HepG2 (cell line): ENCODE measurements around the gene RSBN1L. TPM values are rescaled to one million over a fixed set of nuclear protein-coding genes. Genes with fewer than 3 reads are reported as not detected.
A peak's percentile ranks its signal among the peaks of the same experiment; 100 is the strongest.

ENCODE experiments used
- ELK4 ChIP-seq: sonication (generic); formaldehyde crosslinking; IDR thresholded peaks from 2 replicates; pipeline ENCODE4 v1.9.0; 2021; ENCODE audit warnings: missing genetic modification reagents, borderline replicate concordance
- ETV5 ChIP-seq: IDR thresholded peaks from 2 replicates; pipeline ENCODE4 v1.6.1; 2018; ENCODE audit warnings: missing biosample characterization, missing genetic modification reagents, inconsistent platforms, borderline replicate concordance
- HNF4A ChIP-seq: sonication (generic); formaldehyde crosslinking; IDR thresholded peaks from 2 replicates; pipeline ENCODE4 v1.4.0; 2020; ENCODE audit warnings: missing genetic modification reagents
- HNF4G ChIP-seq, 2 experiments: sonication (generic) in 1 of 2; formaldehyde crosslinking in 1 of 2; IDR thresholded peaks; 2 replicates each; pipeline versions ENCODE4 v1.4.0 to v1.6.1; 2011 to 2020; ENCODE audit warnings: borderline replicate concordance in 2 of 2, low read depth in 2 of 2, mild to moderate bottlenecking in 2 of 2, low read length in 1 of 2, missing genetic modification reagents in 1 of 2, moderate library complexity in 1 of 2
- JDP2 ChIP-seq: sonication (generic); formaldehyde crosslinking; IDR thresholded peaks from 2 replicates; pipeline ENCODE4 v1.8.1; 2022; ENCODE audit warnings: missing genetic modification reagents, borderline replicate concordance
- MXD4 ChIP-seq: IDR thresholded peaks from 2 replicates; pipeline ENCODE4 v1.6.1; 2016; ENCODE audit warnings: mild to moderate bottlenecking, missing biosample characterization, missing genetic modification reagents
- PRPF4 ChIP-seq: fragments of 200-400 bp; formaldehyde crosslinking; IDR thresholded peaks from 2 replicates; pipeline ENCODE4 v1.6.1; 2016; ENCODE audit warnings: low read length, low read depth; ENCODE audit not compliant: poor library complexity, severe bottlenecking
- RXRB ChIP-seq: IDR thresholded peaks from 2 replicates; pipeline ENCODE4 v1.6.1; 2016; ENCODE audit warnings: borderline replicate concordance, missing genetic modification reagents, missing compliant biosample characterization
- ZEB1 ChIP-seq: IDR thresholded peaks from 2 replicates; pipeline ENCODE4 v1.6.1; 2012; ENCODE audit warnings: mild to moderate bottlenecking, low read depth, inconsistent platforms; ENCODE audit not compliant: insufficient replicate concordance
- ZNF552 ChIP-seq: sonication (generic); formaldehyde crosslinking; IDR thresholded peaks from 2 replicates; pipeline ENCODE4 v1.9.0; 2022; ENCODE audit warnings: missing genetic modification reagents, mild to moderate bottlenecking, borderline replicate concordance
- ZNF556 ChIP-seq: sonication (generic); formaldehyde crosslinking; IDR thresholded peaks from 2 replicates; pipeline ENCODE4 v1.4.0; 2020; ENCODE audit warnings: mild to moderate bottlenecking, missing genetic modification reagents, borderline replicate concordance
- ZNF598 ChIP-seq: sonication (generic); formaldehyde crosslinking; IDR thresholded peaks from 2 replicates; pipeline ENCODE4 v1.5.1; 2020; ENCODE audit warnings: mild to moderate bottlenecking, missing genetic modification reagents, borderline replicate concordance
- ZSCAN30 ChIP-seq: sonication (generic); formaldehyde crosslinking; IDR thresholded peaks from 2 replicates; pipeline ENCODE4 v1.5.0; 2020; ENCODE audit warnings: mild to moderate bottlenecking, missing genetic modification reagents
- polyA plus RNA-seq, 8 experiments: library from polyadenylated mRNA; depleted of rRNA in 3 of 8; stranded (reverse) in 7 of 8; unstranded in 1 of 8; fragments of >200 nt; fragmentation: Illumina TruSeq in 4 of 8; extraction: Trizol in 4 of 8; gene quantifications; 2 replicates each; pipeline versions ENCODE4 v1.2.1 to v1.2.3, GENCODE V29; 2011 to 2016; ENCODE audit warnings: low read depth in 4 of 8, missing spikeins in 1 of 8, mixed read lengths in 1 of 8; ENCODE audit not compliant: insufficient read depth in 1 of 8
- total RNA-seq, 5 experiments: library from RNA; depleted of rRNA; stranded (reverse); fragments of >200 nt; fragmentation: Illumina TruSeq; extraction: Trizol; gene quantifications; 2 replicates each; pipeline ENCODE4 v1.2.3, GENCODE V29; 2016; ENCODE audit warnings: low read depth in 1 of 5
- TF ChIP-seq, protein P1 (sequence below): sonication (generic); formaldehyde crosslinking; IDR thresholded peaks from 2 replicates; pipeline ENCODE4 v1.5.0; 2020; ENCODE audit warnings: mild to moderate bottlenecking, missing genetic modification reagents
- TF ChIP-seq, protein P2 (sequence below): IDR thresholded peaks from 2 replicates; pipeline ENCODE4 v1.6.1; 2012; ENCODE audit warnings: low read depth, low read length, improper control_type of control experiment
- TF ChIP-seq, protein P3 (sequence below), 2 experiments: sonication (generic) in 1 of 2; formaldehyde crosslinking in 1 of 2; IDR thresholded peaks; 2 replicates each; pipeline versions ENCODE4 v1.4.0 to v1.6.1; 2016 to 2020; ENCODE audit warnings: borderline replicate concordance in 1 of 2, low read depth in 1 of 2, mild to moderate bottlenecking in 1 of 2, missing genetic modification reagents in 1 of 2

The RSBN1L gene
- total and polyA plus RNA-seq, 2 of the 13 experiments (the other 11 are each of a cell fraction or from before 2014, with no cell fraction given): 7.7 to 21.3 TPM

DNA sequence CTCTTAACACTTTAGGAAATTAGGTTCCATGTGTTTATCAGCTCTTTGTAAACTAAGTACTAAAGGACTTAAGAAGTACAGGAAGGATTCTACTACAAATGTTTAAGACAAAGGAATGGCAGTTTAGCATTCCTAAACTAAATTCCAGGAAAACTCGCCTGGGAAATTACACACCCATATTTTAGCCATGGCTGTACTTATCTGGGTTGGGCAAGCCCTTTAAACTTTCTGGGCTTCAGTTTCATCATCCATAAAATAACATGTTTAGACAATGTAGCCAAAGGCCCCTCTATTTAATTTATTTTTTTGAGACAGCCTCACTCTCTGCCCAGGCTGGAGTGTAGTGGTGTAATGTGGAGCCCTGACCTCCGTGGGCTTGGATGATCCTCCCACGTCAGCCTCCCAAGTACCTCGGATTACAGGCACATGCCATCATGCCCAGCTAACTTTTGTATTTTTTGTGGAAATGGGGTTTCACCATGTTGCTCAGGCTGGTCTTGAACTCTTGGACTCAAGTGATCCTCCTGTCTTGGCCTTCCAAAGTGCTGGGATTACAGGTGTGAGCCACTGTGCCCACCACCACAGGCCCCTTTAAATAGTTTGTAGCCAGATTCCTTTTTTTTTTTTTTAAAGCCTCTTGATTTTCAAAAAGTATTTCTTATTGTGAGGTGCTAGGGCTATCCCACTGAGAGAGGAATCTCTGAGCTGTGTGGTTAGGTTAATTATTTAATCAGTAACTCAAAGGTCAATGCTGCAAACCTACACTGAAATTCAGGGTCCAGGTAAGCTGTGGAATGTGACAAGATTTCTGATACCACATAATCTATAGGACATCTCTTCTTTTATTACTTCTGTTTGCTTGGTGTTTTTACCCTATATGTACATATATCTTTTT lies 69.9 kb downstream of the RSBN1L start (continued):
- TF ChIP-seq, protein P1, sequence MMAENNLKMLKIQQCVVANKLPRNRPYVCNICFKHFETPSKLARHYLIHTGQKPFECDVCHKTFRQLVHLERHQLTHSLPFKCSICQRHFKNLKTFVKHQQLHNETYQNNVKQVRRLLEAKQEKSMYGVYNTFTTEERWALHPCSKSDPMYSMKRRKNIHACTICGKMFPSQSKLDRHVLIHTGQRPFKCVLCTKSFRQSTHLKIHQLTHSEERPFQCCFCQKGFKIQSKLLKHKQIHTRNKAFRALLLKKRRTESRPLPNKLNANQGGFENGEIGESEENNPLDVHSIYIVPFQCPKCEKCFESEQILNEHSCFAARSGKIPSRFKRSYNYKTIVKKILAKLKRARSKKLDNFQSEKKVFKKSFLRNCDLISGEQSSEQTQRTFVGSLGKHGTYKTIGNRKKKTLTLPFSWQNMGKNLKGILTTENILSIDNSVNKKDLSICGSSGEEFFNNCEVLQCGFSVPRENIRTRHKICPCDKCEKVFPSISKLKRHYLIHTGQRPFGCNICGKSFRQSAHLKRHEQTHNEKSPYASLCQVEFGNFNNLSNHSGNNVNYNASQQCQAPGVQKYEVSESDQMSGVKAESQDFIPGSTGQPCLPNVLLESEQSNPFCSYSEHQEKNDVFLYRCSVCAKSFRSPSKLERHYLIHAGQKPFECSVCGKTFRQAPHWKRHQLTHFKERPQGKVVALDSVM (CRISPR knock-in tag): peak; percentile 78
- peak; percentile 28 for TF ChIP-seq ZEB1
- no peak for TF ChIP-seq JDP2 (CRISPR knock-in tag)
- TF ChIP-seq ZNF598 (CRISPR knock-in tag): no peak
- TF ChIP-seq ZNF552 (CRISPR knock-in tag): no peak
- TF ChIP-seq ZSCAN30 (CRISPR knock-in tag): no peak
- TF ChIP-seq ETV5 (CRISPR knock-in tag): no peak
- TF ChIP-seq HNF4G (IDR thresholded peaks at IDR 0.05; ENCODE audit: borderline replicate concordance, low read depth, low read length): peak; percentile 15; the same call in 1 of the 2 replicates
- no peak for TF ChIP-seq HNF4G (CRISPR knock-in tag; IDR thresholded peaks at IDR 0.05; ENCODE audit: borderline replicate concordance, low read depth)
- no peak for TF ChIP-seq ELK4 (CRISPR knock-in tag)
- TF ChIP-seq, protein P2, sequence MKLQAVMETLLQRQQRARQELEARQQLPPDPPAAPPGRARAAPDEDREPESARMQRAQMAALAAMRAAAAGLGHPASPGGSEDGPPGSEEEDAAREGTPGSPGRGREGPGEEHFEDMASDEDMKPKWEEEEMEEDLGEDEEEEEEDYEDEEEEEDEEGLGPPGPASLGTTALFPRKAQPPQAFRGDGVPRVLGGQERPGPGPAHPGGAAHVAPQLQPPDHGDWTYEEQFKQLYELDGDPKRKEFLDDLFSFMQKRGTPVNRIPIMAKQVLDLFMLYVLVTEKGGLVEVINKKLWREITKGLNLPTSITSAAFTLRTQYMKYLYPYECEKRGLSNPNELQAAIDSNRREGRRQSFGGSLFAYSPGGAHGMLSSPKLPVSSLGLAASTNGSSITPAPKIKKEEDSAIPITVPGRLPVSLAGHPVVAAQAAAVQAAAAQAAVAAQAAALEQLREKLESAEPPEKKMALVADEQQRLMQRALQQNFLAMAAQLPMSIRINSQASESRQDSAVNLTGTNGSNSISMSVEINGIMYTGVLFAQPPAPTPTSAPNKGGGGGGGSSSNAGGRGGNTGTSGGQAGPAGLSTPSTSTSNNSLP: peak; percentile 71; the same call in 1 of the 2 replicates
- TF ChIP-seq ZNF556 (CRISPR knock-in tag): no peak
- TF ChIP-seq MXD4 (CRISPR knock-in tag): no peak
- TF ChIP-seq PRPF4: no peak
- TF ChIP-seq, protein P3, sequence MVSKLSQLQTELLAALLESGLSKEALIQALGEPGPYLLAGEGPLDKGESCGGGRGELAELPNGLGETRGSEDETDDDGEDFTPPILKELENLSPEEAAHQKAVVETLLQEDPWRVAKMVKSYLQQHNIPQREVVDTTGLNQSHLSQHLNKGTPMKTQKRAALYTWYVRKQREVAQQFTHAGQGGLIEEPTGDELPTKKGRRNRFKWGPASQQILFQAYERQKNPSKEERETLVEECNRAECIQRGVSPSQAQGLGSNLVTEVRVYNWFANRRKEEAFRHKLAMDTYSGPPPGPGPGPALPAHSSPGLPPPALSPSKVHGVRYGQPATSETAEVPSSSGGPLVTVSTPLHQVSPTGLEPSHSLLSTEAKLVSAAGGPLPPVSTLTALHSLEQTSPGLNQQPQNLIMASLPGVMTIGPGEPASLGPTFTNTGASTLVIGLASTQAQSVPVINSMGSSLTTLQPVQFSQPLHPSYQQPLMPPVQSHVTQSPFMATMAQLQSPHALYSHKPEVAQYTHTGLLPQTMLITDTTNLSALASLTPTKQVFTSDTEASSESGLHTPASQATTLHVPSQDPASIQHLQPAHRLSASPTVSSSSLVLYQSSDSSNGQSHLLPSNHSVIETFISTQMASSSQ (IDR thresholded peaks at IDR 0.05; ENCODE audit: low read depth): peak; percentile 26; the same call in 1 of the 2 replicates
- TF ChIP-seq, protein P3 (CRISPR knock-in tag; IDR thresholded peaks at IDR 0.05; ENCODE audit: borderline replicate concordance): 0 out of 2 replicates have a peak, but pooled peaks have one; percentile 33
- peak; percentile 18; the same call in 1 of the 2 replicates for TF ChIP-seq HNF4A (CRISPR knock-in tag)
- no peak for TF ChIP-seq RXRB (CRISPR knock-in tag)
